Measurements from ENCODE around the gene LAPTM5.
"Not testable (repeated sequence)": the region's sequence is repeated elsewhere in the genome, so short reads cannot be mapped to it uniquely, and the experiment has no call there.

DNA sequence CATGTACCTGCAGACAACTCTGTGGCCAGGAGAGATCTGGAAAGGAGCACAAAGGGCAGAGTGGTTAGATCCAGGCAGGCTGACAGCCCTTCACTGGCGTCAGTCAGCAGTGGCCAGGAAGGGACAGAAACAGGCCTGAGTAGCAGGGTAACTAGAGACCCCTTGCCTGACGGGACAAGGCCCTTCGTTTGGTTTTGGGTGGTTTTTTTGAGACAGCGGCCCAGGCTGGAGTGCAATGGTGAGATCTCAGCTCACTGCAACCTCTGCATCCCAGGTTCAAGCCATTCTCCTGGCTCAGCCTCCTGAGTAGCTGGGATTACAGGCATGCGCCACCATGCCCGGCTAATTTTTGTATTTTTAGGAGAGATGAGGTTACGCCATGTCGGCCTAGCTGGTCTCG is 69.1 kb downstream of the LAPTM5 start:
- TF ChIP-seq, protein P1, sequence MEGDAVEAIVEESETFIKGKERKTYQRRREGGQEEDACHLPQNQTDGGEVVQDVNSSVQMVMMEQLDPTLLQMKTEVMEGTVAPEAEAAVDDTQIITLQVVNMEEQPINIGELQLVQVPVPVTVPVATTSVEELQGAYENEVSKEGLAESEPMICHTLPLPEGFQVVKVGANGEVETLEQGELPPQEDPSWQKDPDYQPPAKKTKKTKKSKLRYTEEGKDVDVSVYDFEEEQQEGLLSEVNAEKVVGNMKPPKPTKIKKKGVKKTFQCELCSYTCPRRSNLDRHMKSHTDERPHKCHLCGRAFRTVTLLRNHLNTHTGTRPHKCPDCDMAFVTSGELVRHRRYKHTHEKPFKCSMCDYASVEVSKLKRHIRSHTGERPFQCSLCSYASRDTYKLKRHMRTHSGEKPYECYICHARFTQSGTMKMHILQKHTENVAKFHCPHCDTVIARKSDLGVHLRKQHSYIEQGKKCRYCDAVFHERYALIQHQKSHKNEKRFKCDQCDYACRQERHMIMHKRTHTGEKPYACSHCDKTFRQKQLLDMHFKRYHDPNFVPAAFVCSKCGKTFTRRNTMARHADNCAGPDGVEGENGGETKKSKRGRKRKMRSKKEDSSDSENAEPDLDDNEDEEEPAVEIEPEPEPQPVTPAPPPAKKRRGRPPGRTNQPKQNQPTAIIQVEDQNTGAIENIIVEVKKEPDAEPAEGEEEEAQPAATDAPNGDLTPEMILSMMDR (IDR thresholded peaks at IDR 0.05) = not testable (repeated sequence)
- TF ChIP-seq EP300, POLR2A, POLR2AphosphoS5 (IDR thresholded peaks at IDR 0.05): not testable (repeated sequence)
